SK-N-SH (cell line): Measurements from ENCODE around the gene PCDH1.
"Not testable (repeated sequence)": the region's sequence is repeated elsewhere in the genome, so short reads cannot be mapped to it uniquely, and the experiment has no call there.

Source experiments
- CHD2 ChIP-seq: fragments of 150-350 bp; IDR thresholded peaks from 2 replicates; pipeline ENCODE4 v1.6.1; 2018; ENCODE audit warnings: low read length; ENCODE audit not compliant: partially characterized antibody
- CTCF ChIP-seq: fragments of 200-600 bp; sonication (generic); IDR thresholded peaks from 2 replicates; pipeline ENCODE4 v1.6.1; 2017; ENCODE audit warnings: antibody characterized with exemption, mild to moderate bottlenecking, moderate library complexity
- EP300 ChIP-seq, 2 experiments: IDR thresholded peaks; 2 replicates each; pipeline versions ENCODE4 v1.4.0 to v1.6.1; 2012; ENCODE audit warnings: borderline replicate concordance in 1 of 2, low read depth in 1 of 2, low read length in 1 of 2
- GABPA ChIP-seq: IDR thresholded peaks from 2 replicates; pipeline ENCODE4 v1.4.0; 2012; ENCODE audit warnings: low read depth, mild to moderate bottlenecking
- GATA2 ChIP-seq: sonication (generic); formaldehyde crosslinking; IDR thresholded peaks from 2 replicates; pipeline ENCODE4 v1.5.0; 2020; ENCODE audit warnings: mild to moderate bottlenecking, missing genetic modification reagents
- POLR2AphosphoS5 ChIP-seq: IDR thresholded peaks from 2 replicates; pipeline ENCODE4 v1.6.1; 2012; ENCODE audit warnings: low read depth, low read length
- RAD21 ChIP-seq: IDR thresholded peaks from 2 replicates; pipeline ENCODE4 v1.6.1; 2012; ENCODE audit warnings: mild to moderate bottlenecking, low read length
- RCOR1 ChIP-seq: fragments of 150-350 bp; IDR thresholded peaks from 2 replicates; pipeline ENCODE4 v1.6.1; 2017; ENCODE audit warnings: antibody characterized with exemption, low read length
- RFX5 ChIP-seq: IDR thresholded peaks from 2 replicates; pipeline ENCODE4 v1.6.1; 2012; ENCODE audit warnings: mild to moderate bottlenecking, improper control_type of control experiment, low read length
- SIN3A ChIP-seq: IDR thresholded peaks from 2 replicates; pipeline ENCODE4 v1.6.1; 2012; ENCODE audit warnings: low read depth, mild to moderate bottlenecking, low read length, moderate library complexity, borderline replicate concordance
- TAF1 ChIP-seq: IDR thresholded peaks from 2 replicates; pipeline ENCODE4 v1.6.1; 2012; ENCODE audit warnings: low read depth, mild to moderate bottlenecking, low read length, moderate library complexity, borderline replicate concordance
- TCF12 ChIP-seq: IDR thresholded peaks from 2 replicates; pipeline ENCODE4 v1.4.0; 2012
- USF2 ChIP-seq: fragments of 150-350 bp; IDR thresholded peaks from 2 replicates; pipeline ENCODE4 v1.6.1; 2017; ENCODE audit warnings: antibody characterized with exemption, low read length, low read depth, borderline replicate concordance

GRCh38 chr5:141922827-141923447 lies 44.7 kb upstream of the PCDH1 start:
- not testable (repeated sequence) for TF ChIP-seq CTCF; TCF12; RCOR1; GATA2 (CRISPR knock-in tag); RAD21; USF2; SIN3A; CHD2; EP300 (IDR thresholded peaks at IDR 0.05; ENCODE audit: borderline replicate concordance in 1 of 2, low read depth in 1 of 2, low read length in 1 of 2); RFX5; GABPA; POLR2AphosphoS5; TAF1
